Activated gamma-delta T cell (primary cell): ENCODE data around the gene EIF3F.

Experiments
- DNase-seq: peaks from one replicate; lab custom pipeline; 2025; lab: John Stamatoyannopoulos, UW

EIF3F gene

DNA sequence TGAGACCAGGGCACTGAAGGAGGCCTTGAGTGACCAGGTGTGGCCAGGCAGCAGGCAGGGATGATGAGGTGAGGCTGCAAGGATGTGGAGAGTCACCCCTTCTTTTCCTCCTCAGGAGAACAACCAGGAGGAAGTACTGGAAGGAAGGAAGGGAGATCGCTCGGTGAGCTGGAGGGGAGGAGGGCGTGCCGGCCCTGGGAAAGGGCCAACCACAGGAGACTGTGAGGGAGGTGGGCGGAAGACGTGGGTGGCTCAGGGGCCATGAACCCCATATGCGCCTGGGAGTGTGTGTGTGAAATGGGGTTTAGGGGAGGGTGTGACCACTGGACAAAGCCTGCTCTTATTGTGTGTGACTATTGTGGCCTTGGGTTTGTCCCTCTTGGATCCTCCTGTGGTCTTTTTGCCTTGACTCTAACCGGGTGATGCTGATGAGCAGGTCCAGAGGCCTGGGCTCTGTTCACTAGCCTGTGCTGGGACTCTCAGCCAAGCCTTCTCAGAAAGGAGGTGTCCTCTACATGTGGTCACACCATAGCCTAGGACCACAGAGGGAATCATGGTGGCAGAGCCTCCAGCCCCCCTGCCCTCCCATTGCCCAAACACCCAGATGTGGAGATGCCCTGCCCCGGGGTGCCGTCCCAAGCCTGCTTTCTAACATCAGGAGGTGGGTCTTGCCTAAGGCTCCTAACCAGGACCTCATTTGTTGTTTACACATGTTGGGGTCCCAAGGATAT is 52.6 kb downstream of the EIF3F start:
- no peak for DNase-seq

DNA sequence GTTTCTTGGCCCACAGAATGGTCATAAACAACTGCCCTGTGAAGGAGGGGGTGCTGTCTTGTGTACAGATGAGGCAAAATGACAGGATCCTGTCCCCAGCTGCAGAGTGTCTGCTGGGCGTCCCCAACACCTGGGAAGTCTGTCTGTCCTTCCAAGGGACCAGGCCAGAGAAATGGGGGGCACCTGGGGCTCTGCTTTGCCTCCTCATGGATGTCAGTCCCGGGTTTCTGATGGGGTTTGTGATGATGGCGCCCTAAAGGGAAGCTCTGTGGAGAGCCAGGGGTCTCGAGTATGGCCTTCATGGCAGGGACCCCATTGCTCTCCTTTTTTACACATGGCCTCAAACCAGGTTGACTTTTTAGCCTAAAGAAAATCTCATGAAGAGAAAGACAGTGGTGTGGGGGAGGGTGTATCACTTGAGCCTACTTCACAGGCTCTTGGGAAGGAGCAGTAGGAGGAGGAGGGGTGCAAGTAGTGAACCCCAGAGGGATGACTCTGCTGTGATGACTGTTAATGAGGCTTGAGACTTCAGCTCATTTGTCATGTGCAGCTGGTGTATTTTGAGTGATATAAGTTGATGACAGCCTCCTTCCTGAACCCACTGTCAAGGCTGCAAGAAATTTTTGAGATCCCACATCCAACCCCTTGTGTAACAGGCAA is 53.3 kb downstream of the EIF3F start:
- no peak for DNase-seq

DNA sequence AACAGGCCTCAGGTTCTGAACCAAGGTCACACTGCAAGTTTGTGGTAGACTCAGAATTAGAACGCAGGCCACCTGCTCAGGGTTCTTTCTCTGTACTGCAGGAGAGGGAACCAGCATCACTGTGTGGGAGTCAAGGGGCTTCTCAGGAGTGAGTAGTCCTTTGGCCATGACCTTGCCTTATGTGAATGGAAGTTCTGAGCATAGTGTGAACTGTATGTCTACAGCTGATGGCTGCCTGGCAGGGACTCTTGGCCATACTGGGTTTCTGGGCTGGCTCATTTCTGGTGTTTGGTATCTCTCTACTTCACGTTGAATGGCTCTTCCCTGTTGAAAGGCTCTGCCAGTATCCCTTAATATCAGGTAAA is 53.8 kb downstream of the EIF3F start:
- DNase-seq: no peak

DNA sequence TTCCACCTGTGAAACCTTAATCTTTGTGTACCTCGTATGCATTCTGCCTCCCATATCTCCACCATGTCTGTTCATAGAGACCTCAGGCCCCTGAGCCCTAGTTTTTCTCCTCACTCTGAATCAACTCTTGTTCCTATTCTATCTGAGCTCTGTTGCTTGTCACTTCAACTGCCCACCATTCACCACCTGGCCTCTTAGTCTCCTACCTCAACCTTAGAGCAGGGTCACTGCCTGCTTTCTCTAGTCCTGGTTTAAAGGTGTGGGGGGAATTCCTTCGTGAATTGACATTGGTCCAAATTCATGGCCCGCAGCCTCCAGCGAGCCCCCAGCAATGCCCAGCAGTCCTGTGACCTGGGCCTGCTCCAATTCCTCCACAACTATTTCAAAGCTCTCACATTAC is 54.4 kb downstream of the EIF3F start:
- no peak for DNase-seq

DNA sequence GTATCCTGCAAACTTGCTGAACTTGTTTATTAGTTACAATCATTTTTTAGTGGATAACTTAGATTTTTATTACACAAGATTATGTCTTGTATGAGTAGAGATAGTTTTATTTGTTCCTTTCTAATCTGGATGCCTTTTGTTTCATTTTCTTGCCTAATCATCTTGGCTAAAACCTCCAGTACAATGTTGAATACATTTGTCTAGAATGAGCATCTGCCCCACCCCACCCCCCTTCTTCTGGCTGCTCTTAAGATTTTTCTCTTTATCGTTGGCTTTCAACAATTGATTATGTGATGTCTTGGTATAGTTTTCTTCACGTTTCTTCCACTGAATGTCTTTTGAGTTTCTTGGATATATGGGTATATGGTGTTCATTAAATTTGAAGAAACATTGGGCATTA is 56.6 kb downstream of the EIF3F start:
- DNase-seq: no peak

DNA sequence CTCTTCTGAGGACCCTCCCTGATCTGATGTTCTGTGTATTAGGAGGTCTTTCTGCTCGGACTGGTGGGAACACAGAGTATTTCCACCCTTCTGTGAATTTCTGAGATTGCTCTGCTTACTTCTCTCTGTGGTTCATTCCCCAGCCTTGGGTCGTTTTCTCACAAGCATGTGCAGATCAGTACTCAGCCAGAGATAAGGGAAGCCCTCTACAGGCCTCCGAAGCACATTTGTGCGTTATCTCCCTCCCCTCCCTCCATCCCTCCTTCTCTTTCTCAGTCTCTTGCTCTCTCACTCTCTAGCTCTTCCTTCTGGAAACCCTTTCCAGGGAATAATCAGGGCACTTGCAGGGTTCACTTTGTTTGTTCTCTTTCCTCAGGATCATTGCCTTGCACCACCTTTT is 58.7 kb downstream of the EIF3F start:
- DNase-seq: no peak

DNA sequence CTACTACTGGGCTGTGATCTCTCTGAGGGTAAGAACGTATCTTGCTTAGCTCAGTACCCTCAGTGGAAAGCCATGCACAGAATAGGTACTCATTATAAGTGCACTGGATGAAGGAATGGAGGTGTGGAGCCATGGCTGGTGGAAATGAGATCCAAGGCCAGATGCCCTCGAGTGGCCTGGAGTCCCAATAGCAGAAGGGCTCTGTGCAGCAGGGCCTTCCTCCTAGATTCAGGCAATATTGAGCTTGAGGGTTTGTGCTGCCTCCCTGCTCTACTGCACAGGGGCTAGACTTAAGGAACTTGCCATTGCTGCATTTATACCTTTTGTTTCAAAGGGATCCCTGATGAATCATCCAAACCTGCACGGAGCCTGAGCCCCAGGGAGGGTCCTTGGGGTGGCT is 60.2 kb downstream of the EIF3F start:
- no peak for DNase-seq

DNA sequence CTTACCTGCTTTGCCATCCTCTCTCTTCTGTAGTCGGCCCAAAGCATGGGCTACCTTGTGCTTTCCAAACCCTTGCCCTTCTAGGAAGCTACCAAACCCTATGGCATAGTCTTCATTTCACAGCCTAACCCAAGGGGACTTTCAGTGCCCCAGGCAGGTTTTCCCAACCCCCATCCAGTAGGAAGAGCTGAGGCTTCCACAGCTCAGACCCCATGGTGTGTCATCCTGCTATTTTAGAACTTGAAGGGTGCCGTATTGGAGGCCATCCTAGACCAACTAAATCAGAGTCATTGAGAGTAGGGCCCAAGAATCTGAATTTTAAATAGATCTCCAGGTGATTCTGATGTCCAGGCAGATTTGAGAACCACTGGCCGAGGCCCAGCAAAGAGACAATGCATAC is 61.9 kb downstream of the EIF3F start:
- DNase-seq: no peak
